ENCODE results near the gene MALAT1. TPM values are rescaled to one million over a fixed set of nuclear protein-coding genes. Genes with fewer than 3 reads are reported as not detected.

The MALAT1 gene
- total and polyA plus RNA-seq, 2 of the 13 experiments (the other 11 are each of a cell fraction or from before 2014, with no cell fraction given) = 143 to 1,237 TPM

- no peak for TF ChIP-seq SRSF4 (IDR thresholded peaks at IDR 0.05; ENCODE audit: low read depth, low read length, poor library complexity, severe bottlenecking)
- peak; percentile 19 for TF ChIP-seq XRCC5 (optimal IDR thresholded peaks at IDR 0.05; ENCODE audit: low read length)
- no peak for TF ChIP-seq IKZF1 (IDR thresholded peaks at IDR 0.05)
- TF ChIP-seq ZKSCAN5 (CRISPR knock-in tag; IDR thresholded peaks at IDR 0.05) = no peak
- no peak; the same call in 1 of the 2 replicates for TF ChIP-seq HES4 (CRISPR knock-in tag; IDR thresholded peaks at IDR 0.05; ENCODE audit: borderline replicate concordance)
- no peak for TF ChIP-seq RFX1 (IDR thresholded peaks at IDR 0.05)
- no peak for TF ChIP-seq IRF2 (CRISPR knock-in tag; IDR thresholded peaks at IDR 0.05)
- no peak for TF ChIP-seq ZNF570 (CRISPR knock-in tag; IDR thresholded peaks at IDR 0.05; ENCODE audit: borderline replicate concordance)
- TF ChIP-seq FOXM1 (CRISPR knock-in tag; IDR thresholded peaks at IDR 0.05) = no peak
- no peak for TF ChIP-seq GATAD2A (CRISPR knock-in tag; IDR thresholded peaks at IDR 0.05)
- no peak for TF ChIP-seq ZNF468 (CRISPR knock-in tag; IDR thresholded peaks at IDR 0.05)
- TF ChIP-seq MAFK (conservative IDR thresholded peaks at IDR 0.05 in 1 of 2, IDR thresholded peaks at IDR 0.05 in 1 of 2; ENCODE audit: low read length in 2 of 2) = no peak
- no peak for TF ChIP-seq ZNF30 (CRISPR knock-in tag; IDR thresholded peaks at IDR 0.05)
- TF ChIP-seq RBAK (CRISPR knock-in tag; IDR thresholded peaks at IDR 0.05) = no peak
- no peak for TF ChIP-seq MED13 (CRISPR knock-in tag; IDR thresholded peaks at IDR 0.05)
- TF ChIP-seq RBM22 (optimal IDR thresholded peaks at IDR 0.05; ENCODE audit: low read length) = no peak
- no peak for TF ChIP-seq ZNF256 (CRISPR knock-in tag; conservative IDR thresholded peaks at IDR 0.05)
- no peak for TF ChIP-seq RAD51 (IDR thresholded peaks at IDR 0.05; ENCODE audit: borderline replicate concordance)
- no peak for TF ChIP-seq TGIF2 (CRISPR knock-in tag; IDR thresholded peaks at IDR 0.05)
- TF ChIP-seq FOXA3 (CRISPR knock-in tag; IDR thresholded peaks at IDR 0.05) = no peak
- no peak for TF ChIP-seq MAF1 (CRISPR knock-in tag; IDR thresholded peaks at IDR 0.05; ENCODE audit: borderline replicate concordance)
- TF ChIP-seq ZNF891 (CRISPR knock-in tag; IDR thresholded peaks at IDR 0.05) = peak; percentile 40; the same call in 1 of the 2 replicates
- TF ChIP-seq CBFB (CRISPR knock-in tag; IDR thresholded peaks at IDR 0.05) = no peak; the same call in 1 of the 2 replicates
- TF ChIP-seq FOXK1 (CRISPR knock-in tag; IDR thresholded peaks at IDR 0.05; ENCODE audit: borderline replicate concordance, low read depth) = no peak; the same call in 1 of the 2 replicates
- no peak for TF ChIP-seq ZKSCAN8 (CRISPR knock-in tag; IDR thresholded peaks at IDR 0.05; ENCODE audit: borderline replicate concordance)
- no peak for TF ChIP-seq ZBTB25 (CRISPR knock-in tag; IDR thresholded peaks at IDR 0.05)
- no peak for TF ChIP-seq MBD4 (IDR thresholded peaks at IDR 0.05; ENCODE audit: borderline replicate concordance, low read length)
- TF ChIP-seq GRHL1 (CRISPR knock-in tag; conservative IDR thresholded peaks at IDR 0.05) = no peak
- TF ChIP-seq, protein P1, sequence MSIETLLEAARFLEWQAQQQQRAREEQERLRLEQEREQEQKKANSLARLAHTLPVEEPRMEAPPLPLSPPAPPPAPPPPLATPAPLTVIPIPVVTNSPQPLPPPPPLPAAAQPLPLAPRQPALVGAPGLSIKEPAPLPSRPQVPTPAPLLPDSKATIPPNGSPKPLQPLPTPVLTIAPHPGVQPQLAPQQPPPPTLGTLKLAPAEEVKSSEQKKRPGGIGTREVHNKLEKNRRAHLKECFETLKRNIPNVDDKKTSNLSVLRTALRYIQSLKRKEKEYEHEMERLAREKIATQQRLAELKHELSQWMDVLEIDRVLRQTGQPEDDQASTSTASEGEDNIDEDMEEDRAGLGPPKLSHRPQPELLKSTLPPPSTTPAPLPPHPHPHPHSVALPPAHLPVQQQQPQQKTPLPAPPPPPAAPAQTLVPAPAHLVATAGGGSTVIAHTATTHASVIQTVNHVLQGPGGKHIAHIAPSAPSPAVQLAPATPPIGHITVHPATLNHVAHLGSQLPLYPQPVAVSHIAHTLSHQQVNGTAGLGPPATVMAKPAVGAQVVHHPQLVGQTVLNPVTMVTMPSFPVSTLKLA (IDR thresholded peaks at IDR 0.05) = no peak
- TF ChIP-seq BHLHE40 (IDR thresholded peaks at IDR 0.05; ENCODE audit: low read length) = no peak
Observed at GRCh38 chr11:65524741-65525545, 26.1 kb downstream of the MALAT1 start, which contains the start of gene SCYL1 (continued).

Data from HepG2 (cell line).